Esophagus muscularis mucosa (tissue), 4 donors: ENCODE data around the gene PDE4D.

ENCODE experiments used
- CTCF ChIP-seq, 3 experiments: fragments of 200-600 bp in 2 of 3; fragments of 450-650 bp in 1 of 3; sonication (generic) in 2 of 3; IDR thresholded peaks; one replicate each; pipeline ENCODE4 v1.5.1; 2017 to 2019; ENCODE audit warnings: antibody characterized with exemption in 3 of 3, mild to moderate bottlenecking in 2 of 3, moderate library complexity in 1 of 3
- EP300 ChIP-seq: sonication (generic); formaldehyde crosslinking; IDR thresholded peaks from one replicate; pipeline ENCODE4 v1.6.1; 2017; ENCODE audit warnings: antibody characterized with exemption
- POLR2A ChIP-seq: fragments of 450-650 bp; IDR thresholded peaks from one replicate; pipeline ENCODE4 v1.6.1; 2017; ENCODE audit warnings: antibody characterized with exemption, moderate library complexity, mild to moderate bottlenecking, low read depth
- POLR2AphosphoS5 ChIP-seq, 2 donors: sonication (generic); formaldehyde crosslinking; IDR thresholded peaks; one replicate each; pipeline ENCODE4 v1.6.1; 2017; ENCODE audit warnings: antibody characterized with exemption in 2 of 2

GRCh38 chr5:59728356-59728755 is 165.2 kb downstream of the PDE4D start:
- TF ChIP-seq POLR2A, result no peak
- TF ChIP-seq EP300, result no peak
- TF ChIP-seq CTCF (IDR thresholded peaks at IDR 0.05), result no peak
- TF ChIP-seq POLR2AphosphoS5 (IDR thresholded peaks at IDR 0.05), result no peak
